Aorta (tissue), 5 donors: ENCODE measurements around the gene HTR3C. TPM values are rescaled to one million over a fixed set of nuclear protein-coding genes. Genes with fewer than 3 reads are reported as not detected.
"Not testable (repeated sequence)": the region's sequence is repeated elsewhere in the genome, so short reads cannot be mapped to it uniquely, and the experiment has no call there.

Experiments used
- ATAC-seq: fragments of 200-7000 bp; cut with Tn5 transposase; one replicate; pipeline ENCODE4 v1.9.1; 2022; ENCODE audit warnings: moderate library complexity; ENCODE audit not compliant: low FRiP score
- DNase-seq, 2 donors: peaks; one replicate each; pipeline ENCODE4 v3.0.0-alpha.2; 2020
- H3K27ac ChIP-seq, 2 donors: one replicate each; pipeline ENCODE4 v1.5.1; 2013; ENCODE audit warnings: low read length in 2 of 2, mild to moderate bottlenecking in 2 of 2, moderate library complexity in 2 of 2, control low read depth in 1 of 2, inconsistent platforms in 1 of 2, low read depth in 1 of 2
- H3K27me3 ChIP-seq, 2 donors: one replicate each; pipeline ENCODE4 v1.6.1; 2013; ENCODE audit warnings: control low read depth in 1 of 2, low read length in 1 of 2, mild to moderate bottlenecking in 1 of 2, moderate library complexity in 1 of 2; ENCODE audit not compliant: insufficient read depth in 2 of 2, control insufficient read depth in 1 of 2
- H3K36me3 ChIP-seq, 2 donors: one replicate each; pipeline ENCODE4 v1.6.1; 2013; ENCODE audit warnings: control low read depth in 1 of 2, low read length in 1 of 2, mild to moderate bottlenecking in 1 of 2; ENCODE audit not compliant: insufficient read depth in 2 of 2, control insufficient read depth in 1 of 2
- H3K4me1 ChIP-seq, 2 donors: one replicate each; pipeline ENCODE4 v1.6.1; 2013; ENCODE audit warnings: low read length in 2 of 2, control low read depth in 1 of 2, mild to moderate bottlenecking in 1 of 2, moderate library complexity in 1 of 2; ENCODE audit not compliant: insufficient read depth in 2 of 2, control insufficient read depth in 1 of 2
- H3K4me3 ChIP-seq, 2 donors: one replicate each; pipeline ENCODE4 v1.5.1; 2013; ENCODE audit warnings: low read length in 2 of 2, control low read depth in 1 of 2, mild to moderate bottlenecking in 1 of 2
- H3K9me3 ChIP-seq: one replicate; pipeline ENCODE4 v1.6.1; 2013; ENCODE audit warnings: mild to moderate bottlenecking, low read length; ENCODE audit not compliant: control insufficient read depth
- WGBS, 2 donors: extraction: QIAGEN DNeasy Blood & Tissue Kit; methylation state at CpG; one replicate each; pipeline ENCODE4 v1.1.7; 2013; 5-methylcytosine and 5-hydroxymethylcytosine counted together
- intact Hi-C, 2 donors: fragments of 100-400 bp; cut with DNase I; formaldehyde crosslinking; loops; one replicate each; pipeline versions ENCODE4 v1.14.2 to v1.15.0; 2022
- polyA plus RNA-seq, 2 donors: library from polyadenylated mRNA; stranded (reverse); fragments of 200-250 nt; gene quantifications; one replicate each; pipeline ENCODE4 v1.2.3, GENCODE V29; 2013
- total RNA-seq, 2 donors: library from RNA; stranded (reverse); fragmentation: NEBNext Ultra II Directional; extraction: Animal tissue kit (Norgen Biotek cat#: 25700); gene quantifications; one replicate each; pipeline ENCODE4 v1.2.1, GENCODE V29; 2021
- donor health status: healthy with polysubstance abuse.
- donor health status: Bipolar disorder and iron deficiency.
- donor health status: DM: no; HTN: no; CAD: no.
- donor health status: DM: no; HTN: no; CAD: no.
- donor health status: DM: yes; HTN: yes; CAD: no.

HTR3C gene
- total and polyA plus RNA-seq, 4 donors: not detected

DNA sequence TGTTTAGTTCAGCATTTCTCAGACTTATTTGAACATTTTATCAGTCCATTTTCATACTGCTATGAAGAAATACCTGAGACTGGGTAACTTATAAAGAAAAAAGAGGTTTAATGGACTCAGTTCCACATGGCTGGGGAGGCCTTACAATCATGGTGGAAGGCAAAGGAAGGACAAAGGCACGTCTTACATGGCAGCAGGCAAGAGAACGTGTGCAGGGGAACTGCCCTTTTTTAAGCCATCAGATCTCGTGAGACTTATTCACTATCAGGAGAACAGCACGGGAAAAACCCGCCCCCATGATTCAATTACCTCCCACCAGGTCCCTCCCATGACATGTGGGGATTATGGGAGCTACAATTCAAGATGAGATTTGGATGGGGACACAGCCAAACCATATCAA is 27.6 kb upstream of the HTR3C start:
- intact Hi-C loops, H3K9me3 ChIP-seq, DNase-seq, ATAC-seq, H3K27me3 ChIP-seq, H3K36me3 ChIP-seq, H3K4me1 ChIP-seq, H3K27ac ChIP-seq, H3K4me3 ChIP-seq: not testable (repeated sequence)
- 44 to 52% methylated on average over 5 of the region's 5 CpGs for WGBS, 2 donors

DNA sequence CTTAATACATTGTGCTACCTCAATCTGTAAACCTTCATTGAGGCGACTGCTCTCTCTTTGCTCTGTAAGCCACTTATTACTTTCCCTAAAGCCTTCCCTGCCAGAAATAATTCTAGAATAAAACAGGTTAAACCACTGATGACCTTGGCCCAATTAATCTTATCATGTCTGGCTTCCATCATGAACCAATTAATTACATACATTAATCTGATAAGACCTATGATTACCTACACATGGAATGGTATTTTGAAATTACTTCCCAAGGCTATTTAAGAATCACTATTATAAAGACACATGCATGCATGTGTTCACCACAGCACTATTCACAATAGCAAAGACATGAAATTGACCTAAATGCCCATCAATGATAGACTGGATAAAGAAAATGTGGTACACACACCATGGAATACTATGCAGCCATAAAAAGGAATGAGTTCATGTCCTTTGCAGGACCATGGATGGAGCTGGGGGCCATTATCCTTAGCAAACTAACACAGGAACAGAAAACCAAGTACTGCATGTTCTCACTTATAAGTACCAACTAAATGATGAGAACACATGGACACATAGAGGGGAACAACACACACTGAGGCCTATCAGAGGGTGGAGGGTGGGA is 24.5 kb upstream of the HTR3C start:
- ATAC-seq, H3K27me3 ChIP-seq, H3K9me3 ChIP-seq, intact Hi-C loops, DNase-seq, H3K36me3 ChIP-seq, H3K4me3 ChIP-seq, H3K4me1 ChIP-seq, H3K27ac ChIP-seq: not testable (repeated sequence)
- WGBS, 2 donors: 85 to 89% methylated on average over 1 of the region's 1 CpG

DNA sequence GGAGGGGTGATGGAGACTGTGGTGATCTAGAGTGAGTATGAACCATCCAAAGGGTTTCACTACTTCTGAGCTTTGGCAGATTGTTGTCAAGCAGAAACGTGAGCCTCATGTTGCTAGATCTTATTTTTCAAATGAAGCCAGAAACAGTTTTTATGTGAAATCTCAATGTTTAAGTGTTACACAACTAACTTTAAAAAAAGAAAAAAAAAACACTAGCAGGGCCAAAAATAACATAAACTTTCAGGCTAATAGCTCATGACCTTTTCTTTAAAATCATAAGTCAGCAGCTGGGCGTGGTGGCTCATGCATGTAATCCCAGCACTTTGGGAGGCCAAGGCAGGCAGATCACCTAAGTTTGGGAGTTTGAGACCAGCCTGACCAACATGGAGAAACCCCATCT is 23.4 kb upstream of the HTR3C start:
- 12 to 18% methylated on average over 2 of the region's 2 CpGs for WGBS, 2 donors
- no peak for ATAC-seq

DNA sequence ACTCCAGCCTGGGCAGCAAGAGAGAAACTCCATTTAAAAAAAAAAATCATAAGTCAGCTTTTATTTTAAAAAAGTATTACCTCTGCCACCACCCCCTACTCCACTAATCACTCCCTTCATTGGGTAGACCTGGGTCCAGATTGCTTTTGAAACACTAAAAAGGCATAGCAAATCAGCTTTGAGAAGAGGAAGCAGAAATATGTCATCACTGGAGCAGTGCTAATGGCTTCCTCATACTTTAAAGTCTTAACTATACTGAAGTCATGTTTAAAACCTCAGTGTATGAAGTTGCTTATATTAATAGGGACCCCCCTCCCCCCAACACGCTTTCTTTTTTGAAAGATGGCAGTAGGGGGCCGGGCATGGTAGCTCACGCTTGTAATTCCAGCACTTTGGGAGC is 22.3 kb upstream of the HTR3C start:
- no peak for ATAC-seq
- DNase-seq: no peak
- no peaks in the 10 kb centered on the region for H3K4me1 ChIP-seq
- intact Hi-C loops: no loop called here
- H3K9me3 ChIP-seq: no peaks in the 10 kb centered on the region
- no peaks in the 10 kb centered on the region for H3K36me3 ChIP-seq
- H3K4me3 ChIP-seq: no peak overlapping the region
- H3K27me3 ChIP-seq: no peaks in the 10 kb centered on the region
- WGBS, 2 donors: 72 to 86% methylated on average over 3 of the region's 3 CpGs
- H3K27ac ChIP-seq: no peak overlapping the region

More for the DNA sequence above, 23.4 kb upstream of the HTR3C start:
- intact Hi-C loops: no loop called here
- Histone ChIP-seq H3K27me3 (no peaks in the 10 kb centered on the region), H3K4me1 (no peaks in the 10 kb centered on the region), H3K4me3 (no peak overlapping the region), H3K9me3 (no peaks in the 10 kb centered on the region), H3K27ac (no peak overlapping the region), H3K36me3 (no peaks in the 10 kb centered on the region)
- DNase-seq: no peak

DNA sequence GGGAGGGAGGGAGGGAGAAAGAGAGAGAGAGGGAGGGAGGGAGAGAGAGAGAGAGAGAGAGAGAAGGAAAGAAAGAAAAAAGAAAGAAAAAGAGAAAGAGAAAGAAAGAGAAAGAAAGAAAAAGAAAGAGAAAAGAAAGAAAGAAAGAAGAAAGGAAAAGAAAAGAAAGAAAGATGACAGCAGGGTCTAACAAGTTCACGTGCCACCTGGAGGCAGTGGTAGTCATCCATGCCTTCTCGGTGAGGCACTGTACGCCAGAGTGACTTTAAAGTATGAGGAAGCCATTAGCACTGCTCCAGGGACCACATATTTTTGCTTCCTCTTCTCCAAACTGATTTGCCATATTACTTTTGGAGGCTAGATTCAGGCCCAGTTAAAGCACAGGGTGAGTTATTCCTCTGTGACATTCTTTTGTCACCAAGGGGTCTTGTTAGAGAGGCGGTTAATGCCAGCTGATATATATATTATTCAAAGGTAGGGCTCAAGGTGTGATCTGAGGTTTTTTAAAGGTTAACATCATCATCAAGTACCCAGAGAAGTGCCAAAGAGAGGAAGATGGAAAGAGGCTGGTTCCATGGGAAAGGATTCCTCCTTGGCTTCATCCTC is 21.6 kb upstream of the HTR3C start, which contains the start of gene HTR3D:
HTR3D (plus strand) TSS at position 556 of the 606 bp plus-strand sequence; CDS start at position 556, 0 bp downstream.
- no peak within 1 kb of the TSS for H3K27ac ChIP-seq
- intact Hi-C loops: no loop called here
- 47 to 62% methylated on average over 4 of the region's 4 CpGs for WGBS, 2 donors

DNA sequence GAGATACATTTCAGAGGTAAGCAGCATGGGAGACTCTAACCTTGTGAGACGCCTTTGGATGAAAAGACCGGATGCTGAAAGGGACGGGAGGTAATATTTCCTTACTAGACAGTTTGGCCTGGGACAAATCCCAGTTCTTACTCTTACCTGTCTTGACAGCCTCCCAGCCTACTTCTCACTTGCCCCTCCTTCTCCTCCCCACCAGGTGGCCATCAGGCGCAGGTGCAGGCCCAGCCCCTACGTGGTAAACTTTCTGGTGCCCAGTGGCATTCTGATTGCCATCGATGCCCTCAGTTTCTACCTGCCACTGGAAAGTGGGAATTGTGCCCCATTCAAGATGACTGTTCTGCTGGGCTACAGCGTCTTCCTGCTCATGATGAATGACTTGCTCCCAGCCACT is 15.0 kb upstream of the HTR3C start:
- Histone ChIP-seq H3K4me1 (no peaks in the 10 kb centered on the region), H3K36me3 (no peaks in the 10 kb centered on the region), H3K27ac (no peak overlapping the region), H3K9me3 (no peaks in the 10 kb centered on the region), H3K27me3 (no peaks in the 10 kb centered on the region), H3K4me3 (no peak overlapping the region)
- ATAC-seq (no peak), DNase-seq (no peak)
- 64 to 68% methylated on average over 7 of the region's 7 CpGs for WGBS, 2 donors
- intact Hi-C loops: no loop called here

More for the DNA sequence above, 21.6 kb upstream of the HTR3C start, which contains the start of gene HTR3D:
- no peaks in the 10 kb centered on the region for H3K9me3 ChIP-seq
- no peak within 1 kb of the TSS for H3K4me3 ChIP-seq
- DNase-seq (no peak), ATAC-seq (no peak)
- H3K27me3 ChIP-seq: no peaks in the 10 kb centered on the region
- H3K36me3 ChIP-seq: no peaks in the 10 kb centered on the region
- no peaks in the 10 kb centered on the region for H3K4me1 ChIP-seq

DNA sequence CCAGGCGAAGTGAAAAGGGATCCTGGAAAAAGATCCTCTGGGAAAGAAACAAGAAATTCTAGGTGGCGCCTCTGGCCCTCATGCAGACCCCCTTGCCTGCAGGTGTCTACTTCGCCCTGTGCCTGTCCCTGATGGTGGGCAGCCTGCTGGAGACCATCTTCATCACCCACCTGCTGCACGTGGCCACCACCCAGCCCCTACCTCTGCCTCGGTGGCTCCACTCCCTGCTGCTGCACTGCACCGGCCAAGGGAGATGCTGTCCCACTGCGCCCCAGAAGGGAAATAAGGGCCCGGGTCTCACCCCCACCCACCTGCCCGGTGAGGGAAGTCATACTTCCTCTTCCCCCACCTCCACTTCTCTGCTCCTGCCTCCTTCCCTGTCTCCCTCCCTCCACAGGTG is 14.5 kb upstream of the HTR3C start:
- H3K9me3 ChIP-seq, H3K4me1 ChIP-seq, ATAC-seq, H3K4me3 ChIP-seq, H3K27me3 ChIP-seq, DNase-seq, intact Hi-C loops, H3K27ac ChIP-seq, H3K36me3 ChIP-seq: not testable (repeated sequence)
- WGBS, 2 donors: 81 to 91% methylated on average over 6 to 9 of the region's 9 CpGs

DNA sequence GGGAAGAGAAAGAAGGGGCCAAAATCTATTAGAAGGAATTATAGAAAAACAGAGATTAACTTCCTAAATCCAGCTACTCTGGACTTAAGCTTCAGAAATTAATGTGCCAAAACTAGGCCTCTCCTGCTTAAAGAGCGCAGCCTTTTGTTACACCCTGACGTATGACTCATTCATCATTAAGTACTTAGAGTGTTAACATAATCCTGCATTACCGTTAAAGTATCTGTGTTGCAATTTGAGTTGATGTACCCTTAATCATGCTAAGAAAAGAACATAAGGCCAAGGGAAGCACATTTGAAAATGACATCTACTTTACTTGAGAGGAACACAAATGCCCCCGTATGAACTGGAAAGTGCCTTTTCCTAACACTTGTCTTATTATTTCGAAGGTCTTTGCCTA is 13.4 kb upstream of the HTR3C start:
- H3K27me3 ChIP-seq: no peaks in the 10 kb centered on the region
- intact Hi-C loops: no loop called here
- no peak for DNase-seq
- H3K4me1 ChIP-seq: no peaks in the 10 kb centered on the region
- no peak overlapping the region for H3K27ac ChIP-seq
- no peaks in the 10 kb centered on the region for H3K36me3 ChIP-seq
- no peaks in the 10 kb centered on the region for H3K9me3 ChIP-seq
- no peak for ATAC-seq
- no peak overlapping the region for H3K4me3 ChIP-seq
- 71% methylated on average over 5 of the region's 5 CpGs for WGBS, 2 donors

DNA sequence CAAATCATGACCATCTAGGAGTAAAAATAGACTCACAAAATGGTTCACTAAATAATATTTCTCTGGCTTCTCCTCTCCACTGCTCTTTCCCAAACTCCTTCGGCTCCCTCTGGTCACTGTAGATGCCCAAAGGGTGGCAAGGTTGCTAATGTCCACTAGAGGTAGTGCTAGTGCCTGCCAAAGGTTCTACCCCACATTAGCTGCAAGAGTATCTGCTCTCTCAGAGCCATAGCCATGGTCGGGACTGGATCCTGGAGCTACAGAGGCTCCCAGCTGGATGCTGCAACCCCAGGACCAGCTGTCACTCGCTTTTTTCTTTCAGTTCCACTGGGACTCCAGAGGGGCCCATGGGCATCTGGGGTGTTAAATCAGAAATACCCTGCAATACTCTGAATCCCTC is 12.8 kb upstream of the HTR3C start:
- H3K27ac ChIP-seq: no peak overlapping the region
- ATAC-seq: no peak
- intact Hi-C loops: loop anchor here in 1 of 2 donors (5.0 kb wide), 1 partner anchor 92 kb away; no protein-coding TSS in a partner anchor

More for the DNA sequence above, 12.8 kb upstream of the HTR3C start:
- DNase-seq: no peak
- Histone ChIP-seq H3K9me3 (no peaks in the 10 kb centered on the region), H3K27me3 (no peaks in the 10 kb centered on the region), H3K4me1 (no peaks in the 10 kb centered on the region), H3K36me3 (no peaks in the 10 kb centered on the region), H3K4me3 (no peak overlapping the region)
- 40 to 43% methylated on average over 3 of the region's 3 CpGs for WGBS, 2 donors
